Stimulated activated CD4-positive, alpha-beta T cell treated with anti-CD3 and anti-CD28 coated beads, Interleukin-4, amount 100 ng/mL, for 24 hours (primary cell): ENCODE measurements around the gene AMPH.
"Not testable (repeated sequence)": the region's sequence is repeated elsewhere in the genome, so short reads cannot be mapped to it uniquely, and the experiment has no call there.

ENCODE experiments used
- DNase-seq: peaks from one replicate; pipeline ENCODE4 v3.0.0-alpha.2; 2020

AMPH gene

DNA sequence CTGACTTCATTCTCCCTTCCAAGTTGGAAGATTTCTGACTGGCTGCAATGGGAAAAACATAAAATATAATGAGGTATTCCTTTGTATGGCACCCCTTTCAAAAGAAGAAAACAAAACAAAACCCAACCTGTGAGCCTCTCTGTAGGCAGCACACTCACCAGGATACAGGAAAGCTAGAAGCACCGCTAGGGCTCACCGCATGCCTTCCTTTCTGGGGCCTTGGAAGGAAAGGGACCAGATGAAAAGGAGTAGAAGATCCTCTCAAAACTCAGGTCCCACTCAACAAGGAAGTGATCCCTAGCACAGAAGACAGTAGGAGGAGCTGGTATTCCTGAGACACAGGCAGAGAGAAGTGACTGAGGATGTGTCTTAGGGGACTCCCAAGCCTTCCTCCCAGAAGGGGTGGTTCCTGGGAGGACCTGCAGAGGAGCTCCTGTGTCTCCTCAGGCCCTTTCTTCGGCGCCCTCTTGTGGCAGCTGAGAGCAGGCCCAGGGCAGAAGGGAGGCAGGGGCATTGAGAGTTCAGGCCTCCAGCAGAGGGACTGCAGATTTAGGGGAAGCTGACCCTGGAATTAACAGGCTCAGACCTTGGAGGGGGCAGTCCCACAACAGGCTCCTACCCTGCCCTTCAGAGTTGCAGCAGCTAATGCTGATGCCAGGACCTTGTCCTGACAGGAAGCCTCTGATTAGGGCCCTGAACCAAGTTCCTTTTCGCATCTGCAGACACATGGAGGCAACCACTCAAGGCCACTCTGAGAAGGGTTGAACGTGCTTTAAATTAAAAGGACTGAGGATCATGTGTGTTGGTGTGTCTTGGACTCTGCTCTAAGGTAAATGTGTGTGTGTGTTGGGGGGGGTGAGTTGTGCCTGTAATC, 285.6 kb downstream of the AMPH start:
- DNase-seq: peak; percentile 45

- not testable (repeated sequence) for DNase-seq
Observed at GRCh38 chr7:38344741-38345140, 286.4 kb downstream of the AMPH start.

GRCh38 chr7:38342135-38342534, 289.0 kb downstream of the AMPH start:
- not testable (repeated sequence) for DNase-seq

GRCh38 chr7:38341172-38341705, 289.9 kb downstream of the AMPH start:
- not testable (repeated sequence) for DNase-seq

GRCh38 chr7:38339953-38340819, 291.0 kb downstream of the AMPH start:
- DNase-seq: no peak

DNA sequence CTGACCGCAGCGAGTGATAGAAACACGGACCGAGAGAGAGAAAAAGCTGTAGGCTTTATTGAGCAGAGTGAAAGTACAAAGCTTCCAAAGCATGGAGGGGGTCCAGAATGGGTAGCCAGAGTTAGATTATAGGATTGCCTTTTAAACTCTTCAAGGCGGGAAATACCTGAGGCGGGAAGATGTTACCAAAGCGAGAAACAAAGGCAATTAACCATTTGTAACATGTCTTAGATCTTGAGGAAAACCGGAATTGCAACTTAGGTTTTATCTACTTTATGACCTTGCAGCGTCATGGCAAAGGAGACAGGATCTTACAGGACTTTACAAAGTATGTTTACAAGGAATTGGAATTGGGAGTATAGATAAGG, 295.0 kb downstream of the AMPH start:
- DNase-seq: not testable (repeated sequence)

GRCh38 chr7:38335492-38336147, 295.6 kb downstream of the AMPH start:
- DNase-seq: peak; percentile 85

DNA sequence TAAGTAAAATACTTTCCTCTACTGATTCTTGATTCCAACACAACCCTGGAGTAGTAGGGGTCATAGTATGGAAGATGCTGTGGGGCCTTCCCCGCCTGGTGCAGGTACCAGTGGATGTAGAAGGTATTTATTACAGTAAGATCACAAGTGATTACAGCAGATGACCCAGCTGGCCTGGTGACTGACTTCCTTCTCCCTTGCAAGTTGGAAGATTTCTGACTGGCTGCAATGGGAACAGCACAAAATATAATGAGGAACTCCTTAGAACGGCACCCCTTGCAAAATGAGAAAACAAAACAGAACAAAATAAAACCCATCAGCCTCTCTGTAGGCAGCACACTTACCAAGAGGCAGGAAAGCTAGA, 296.1 kb downstream of the AMPH start:
- DNase-seq: no peak

DNA sequence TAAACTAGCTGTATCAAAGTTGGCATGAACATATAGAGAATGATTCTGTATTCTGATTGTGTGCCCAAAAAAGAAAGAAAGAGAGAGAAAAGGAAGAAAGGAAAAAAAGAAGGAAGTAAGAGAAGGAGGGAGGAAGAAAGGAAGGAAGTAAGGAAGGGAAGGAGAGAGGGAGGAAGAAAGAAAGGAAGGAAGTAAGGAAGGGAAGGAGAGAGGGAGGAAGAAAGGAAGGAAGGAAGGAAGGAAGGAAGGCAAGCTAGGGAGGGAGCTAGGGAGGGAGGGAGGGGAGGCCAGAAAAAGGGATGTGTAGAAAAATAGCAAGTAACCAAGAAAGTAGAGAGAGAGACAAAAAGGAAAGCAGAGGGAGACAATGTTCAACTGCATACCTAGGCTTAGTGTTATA, 297.0 kb downstream of the AMPH start:
- no peak for DNase-seq
